ENCODE measurements around the gene DHRS7C.

DHRS7C gene

DNA sequence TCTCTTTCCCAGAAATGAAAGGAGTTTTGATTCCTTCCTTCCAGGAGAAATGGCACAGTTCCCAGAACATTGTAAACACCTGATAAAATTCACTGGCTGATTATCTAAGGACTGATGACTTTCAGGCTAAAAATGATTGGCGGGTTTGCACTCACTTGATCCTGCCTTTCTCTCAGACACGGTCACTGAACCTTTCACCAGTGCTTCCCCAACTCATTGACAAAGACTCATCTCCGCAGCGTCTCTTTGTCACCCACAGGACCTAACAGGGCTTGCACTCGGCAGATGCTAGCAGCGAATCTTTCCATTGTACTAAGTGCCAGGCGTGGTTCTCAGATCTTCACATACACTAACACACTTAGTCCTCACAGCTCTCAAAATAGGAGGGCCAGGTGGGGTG lies 7.3 kb upstream of the DHRS7C start:
- DNase-seq, result no peak
- H3K27me3 ChIP-seq, result peaks cover 0 to 4% of the 10 kb centered on the region in 2 donors

GRCh38 chr17:9798008-9798407 lies 6.6 kb upstream of the DHRS7C start:
- no peak for TF ChIP-seq CTCF (IDR thresholded peaks at IDR 0.05)
- Histone ChIP-seq H3K36me3 (no peaks in the 10 kb centered on the region), H3K4me1 (no peaks in the 10 kb centered on the region), H3K27ac (no peak overlapping the region), H3K4me3 (no peak overlapping the region), H3K9me3 (no peaks in the 10 kb centered on the region), H3K27me3 (peaks cover 0 to 4% of the 10 kb centered on the region in 2 donors)
- intact Hi-C loops (cut with DNase I; ENCODE audit: low total_unique reads), result no loop called here
- no peak for DNase-seq

More for the DNA sequence above, 7.3 kb upstream of the DHRS7C start:
- no peak for TF ChIP-seq CTCF (IDR thresholded peaks at IDR 0.05)
- H3K9me3 ChIP-seq, result peaks cover 0 to 2% (median 0%) of the 10 kb centered on the region in 3 donors
- H3K27ac ChIP-seq, result no peak overlapping the region
- intact Hi-C loops (cut with DNase I; ENCODE audit: low total_unique reads), result no loop called here
- no peaks in the 10 kb centered on the region for H3K36me3 ChIP-seq
- H3K4me3 ChIP-seq, result no peak overlapping the region
- H3K4me1 ChIP-seq, result no peaks in the 10 kb centered on the region

- intact Hi-C loops (cut with DNase I; ENCODE audit: low total_unique reads), result no loop called here
These were observed 919 bp upstream of the DHRS7C start for GRCh38 chr17:9792181-9792840.

DNA sequence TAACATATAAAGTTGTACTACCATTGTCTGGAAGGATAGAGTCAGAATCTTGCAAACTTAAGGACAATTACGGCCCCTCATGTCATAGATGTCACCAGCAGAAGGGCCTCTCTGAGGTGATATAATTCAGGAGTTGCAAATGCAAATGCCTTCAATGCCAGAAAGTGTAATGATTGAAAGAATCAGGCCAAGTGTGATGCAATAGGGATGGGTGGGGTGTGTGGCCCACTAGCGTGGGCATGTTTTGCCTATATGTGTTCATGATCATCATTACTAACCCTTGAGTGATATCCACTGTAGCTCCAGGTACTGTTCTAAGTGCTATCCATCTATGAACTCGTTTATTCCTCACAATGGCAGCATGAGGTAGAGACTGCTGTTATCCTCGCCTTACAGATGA lies 1.1 kb downstream of the DHRS7C start:
- intact Hi-C loops (cut with DNase I; ENCODE audit: low total_unique reads), result no loop called here
- Histone ChIP-seq H3K4me1 (peaks cover 0 to 5% (median 0%) of the 10 kb centered on the region in 4 donors), H3K27me3 (peaks cover 0 to 6% of the 10 kb centered on the region in 2 donors), H3K27ac (no peak overlapping the region), H3K9me3 (no peaks in the 10 kb centered on the region), H3K4me3 (no peak overlapping the region), H3K36me3 (no peaks in the 10 kb centered on the region)
- DNase-seq, result no peak
- no peak for TF ChIP-seq CTCF (IDR thresholded peaks at IDR 0.05)

More at GRCh38 chr17:9792181-9792840, 919 bp upstream of the DHRS7C start:
- Histone ChIP-seq H3K9me3 (no peaks in the 10 kb centered on the region), H3K4me1 (peaks cover 0 to 5% (median 0%) of the 10 kb centered on the region in 4 donors), H3K27me3 (peaks cover 0 to 2% of the 10 kb centered on the region in 2 donors), H3K27ac (no peak overlapping the region), H3K4me3 (no peak overlapping the region), H3K36me3 (no peaks in the 10 kb centered on the region)
- no peak for DNase-seq
- TF ChIP-seq CTCF (IDR thresholded peaks at IDR 0.05), result no peak

GRCh38 chr17:9788601-9789000 lies 2.8 kb downstream of the DHRS7C start:
- Histone ChIP-seq H3K36me3 (no peaks in the 10 kb centered on the region), H3K27me3 (peaks cover 0 to 6% of the 10 kb centered on the region in 2 donors), H3K4me1 (peaks cover 0 to 5% (median 0%) of the 10 kb centered on the region in 4 donors), H3K27ac (no peak overlapping the region), H3K4me3 (no peak overlapping the region), H3K9me3 (no peaks in the 10 kb centered on the region)
- intact Hi-C loops (cut with DNase I; ENCODE audit: low total_unique reads), result no loop called here
- DNase-seq, result no peak
- no peak for TF ChIP-seq CTCF (IDR thresholded peaks at IDR 0.05)

All from tibial artery (tissue), 4 donors.